ENCODE measurements around the gene OR52J3. TPM values are rescaled to one million over a fixed set of nuclear protein-coding genes. Genes with fewer than 3 reads are reported as not detected.

The OR52J3 gene
- total RNA-seq, 1 experiment from 2014 or later = not detected

DNA sequence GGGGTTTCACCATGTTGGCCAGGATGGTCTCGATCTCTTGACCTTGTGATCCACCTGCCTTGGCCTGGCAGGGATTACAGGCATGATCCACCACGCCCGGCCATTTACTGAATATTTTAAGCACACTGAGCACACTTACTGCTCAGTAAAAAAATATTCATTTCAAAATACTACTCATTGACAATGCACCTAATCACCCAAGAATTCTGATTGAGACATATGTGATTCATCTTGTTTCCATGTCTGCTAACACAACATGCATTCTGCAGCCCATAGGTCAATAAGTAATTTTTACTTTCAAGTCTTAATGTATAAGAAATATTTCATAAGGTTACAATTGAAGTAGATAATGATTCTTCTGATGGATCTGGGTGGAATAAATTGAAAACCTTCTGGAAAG, 4.2 kb upstream of the OR52J3 start:
- H3K27me3 ChIP-seq (ENCODE audit: insufficient read depth, low read length) = peaks cover 45% of the 10 kb centered on the region
- no peaks in the 10 kb centered on the region for H3K4me1 ChIP-seq (ENCODE audit: control insufficient read depth in 1 of 2, insufficient read depth in 2 of 2, low read length in 2 of 2)
- ATAC-seq (no peak), DNase-seq (ENCODE audit: low read depth, low spot score) (no peak)
- no peak overlapping the region for H3K9ac ChIP-seq (ENCODE audit: low read length)
- intact Hi-C loops (cut with micrococcal nuclease) = no loop called here
- H3K36me3 ChIP-seq (ENCODE audit: control insufficient read depth in 1 of 2, insufficient read depth in 2 of 2, low read length in 2 of 2) = no peaks in the 10 kb centered on the region
- ChIA-PET POLR2A (no interaction called here), RAD21 (ENCODE audit: low non-redundant PET in 1 of 2, low total read pairs in 2 of 2, uncharacterized antibody in 2 of 2, unreplicated experiment in 2 of 2) (no interaction called here), CTCF (no interaction called here)
- H3K4me2 ChIP-seq (ENCODE audit: low read length) = no peak overlapping the region
- no peaks in the 10 kb centered on the region; the same call in 1 of the 2 replicates for H4K20me1 ChIP-seq (ENCODE audit: insufficient read depth)
- no peak overlapping the region for H3K4me3 ChIP-seq (replicated peaks in 1 of 2; ENCODE audit: low read depth in 1 of 2, low read length in 2 of 2)
- no peak overlapping the region for H2AFZ ChIP-seq (ENCODE audit: low read depth, low read length, poor library complexity, severe bottlenecking)
- H3K27ac ChIP-seq (ENCODE audit: low read depth, low read length) = no peak overlapping the region
- BruUV-seq (replicated peaks) = no TSS peak
- H3K9me2 ChIP-seq (ENCODE audit: insufficient read depth) = no peaks in the 10 kb centered on the region
- no peaks in the 10 kb centered on the region for H3K9me3 ChIP-seq (ENCODE audit: control insufficient read depth in 1 of 2, insufficient read depth in 1 of 2, low read depth in 1 of 2, low read length in 2 of 2)
- H3K79me2 ChIP-seq (ENCODE audit: insufficient read depth, low read length) = no peaks in the 10 kb centered on the region
- TF ChIP-seq ATF3 (IDR thresholded peaks at IDR 0.05) (no peak), CBX3 (IDR thresholded peaks at IDR 0.05; ENCODE audit: low read depth) (no peak), FOSL1 (IDR thresholded peaks at IDR 0.05; ENCODE audit: low read depth) (no peak), ZFX (IDR thresholded peaks at IDR 0.05) (no peak), SIN3A (IDR thresholded peaks at IDR 0.05; ENCODE audit: low read depth) (no peak), RAD21 (IDR thresholded peaks at IDR 0.05; ENCODE audit: low read depth) (no peak), POLR2AphosphoS5 (IDR thresholded peaks at IDR 0.05; ENCODE audit: low read depth, low read length) (no peak), POLR2A (IDR thresholded peaks at IDR 0.05; ENCODE audit: borderline replicate concordance, extremely low read depth, insufficient read depth, insufficient read length) (no peak), EGR1 (IDR thresholded peaks at IDR 0.05; ENCODE audit: low read depth) (no peak), JUND (IDR thresholded peaks at IDR 0.05) (no peak), EZH2 (IDR thresholded peaks at IDR 0.05) (no peak), ZBTB33 (IDR thresholded peaks at IDR 0.05; ENCODE audit: extremely low read depth, insufficient replicate concordance, low read length) (no peak), EZH2phosphoT487 (IDR thresholded peaks at IDR 0.05; ENCODE audit: borderline replicate concordance) (no peak), ZNF274 (IDR thresholded peaks at IDR 0.05; ENCODE audit: low read depth, low read length) (no peak), MAX (IDR thresholded peaks at IDR 0.05) (no peak), CEBPB (IDR thresholded peaks at IDR 0.05; ENCODE audit: low read depth) (no peak), SRF (IDR thresholded peaks at IDR 0.05; ENCODE audit: low read depth) (no peak), YY1 (IDR thresholded peaks at IDR 0.05; ENCODE audit: extremely low read depth, insufficient replicate concordance, low read depth, low read length) (no peak), REST (IDR thresholded peaks at IDR 0.05; ENCODE audit: low read depth) (no peak)
- TF ChIP-seq, protein P1, sequence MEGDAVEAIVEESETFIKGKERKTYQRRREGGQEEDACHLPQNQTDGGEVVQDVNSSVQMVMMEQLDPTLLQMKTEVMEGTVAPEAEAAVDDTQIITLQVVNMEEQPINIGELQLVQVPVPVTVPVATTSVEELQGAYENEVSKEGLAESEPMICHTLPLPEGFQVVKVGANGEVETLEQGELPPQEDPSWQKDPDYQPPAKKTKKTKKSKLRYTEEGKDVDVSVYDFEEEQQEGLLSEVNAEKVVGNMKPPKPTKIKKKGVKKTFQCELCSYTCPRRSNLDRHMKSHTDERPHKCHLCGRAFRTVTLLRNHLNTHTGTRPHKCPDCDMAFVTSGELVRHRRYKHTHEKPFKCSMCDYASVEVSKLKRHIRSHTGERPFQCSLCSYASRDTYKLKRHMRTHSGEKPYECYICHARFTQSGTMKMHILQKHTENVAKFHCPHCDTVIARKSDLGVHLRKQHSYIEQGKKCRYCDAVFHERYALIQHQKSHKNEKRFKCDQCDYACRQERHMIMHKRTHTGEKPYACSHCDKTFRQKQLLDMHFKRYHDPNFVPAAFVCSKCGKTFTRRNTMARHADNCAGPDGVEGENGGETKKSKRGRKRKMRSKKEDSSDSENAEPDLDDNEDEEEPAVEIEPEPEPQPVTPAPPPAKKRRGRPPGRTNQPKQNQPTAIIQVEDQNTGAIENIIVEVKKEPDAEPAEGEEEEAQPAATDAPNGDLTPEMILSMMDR (IDR thresholded peaks at IDR 0.05 in 2 of 3, conservative IDR thresholded peaks at IDR 0.05 in 1 of 3; ENCODE audit: borderline replicate concordance in 1 of 3, insufficient read depth in 1 of 3, low read depth in 2 of 3, low read length in 2 of 3) = no peak

Data from HCT116 (cell line).